Keratinocyte (primary cell): ENCODE results near the gene VPS8.

ENCODE experiments used
- CTCF ChIP-seq, 3 experiments: IDR thresholded peaks in 1 of 3; conservative IDR thresholded peaks in 1 of 3; optimal IDR thresholded peaks in 1 of 3; 2 replicates in 2 of 3; 3 replicates in 1 of 3; pipeline versions ENCODE3 to v1.5.1; 2011; ENCODE audit warnings: low read length in 3 of 3, mild to moderate bottlenecking in 3 of 3, moderate library complexity in 2 of 3, control low read depth in 1 of 3, inconsistent platforms in 1 of 3; ENCODE audit not compliant: insufficient read depth in 2 of 3; ENCODE audit errors: extremely low read depth in 1 of 3
- EZH2 ChIP-seq: IDR thresholded peaks from one replicate; pipeline ENCODE4 v1.6.1; 2012; ENCODE audit warnings: inconsistent platforms, mild to moderate bottlenecking, low read length, moderate library complexity

- TF ChIP-seq CTCF (optimal IDR thresholded peaks at IDR 0.05 in 1 of 3, IDR thresholded peaks at IDR 0.05 in 1 of 3, conservative IDR thresholded peaks at IDR 0.05 in 1 of 3; ENCODE audit: extremely low read depth in 1 of 3, insufficient read depth in 2 of 3, low read length in 3 of 3) = no peak
- TF ChIP-seq EZH2 = no peak
Observed at GRCh38 chr3:184864000-184864399, 52.0 kb downstream of the VPS8 start.
